Bone marrow (tissue), 2 donors: ENCODE measurements around the gene SOS2.

Source experiments
- DNase-seq, 2 donors: peaks; one replicate each; lab custom pipeline; 2025; lab: John Stamatoyannopoulos, UW

The SOS2 gene

DNA sequence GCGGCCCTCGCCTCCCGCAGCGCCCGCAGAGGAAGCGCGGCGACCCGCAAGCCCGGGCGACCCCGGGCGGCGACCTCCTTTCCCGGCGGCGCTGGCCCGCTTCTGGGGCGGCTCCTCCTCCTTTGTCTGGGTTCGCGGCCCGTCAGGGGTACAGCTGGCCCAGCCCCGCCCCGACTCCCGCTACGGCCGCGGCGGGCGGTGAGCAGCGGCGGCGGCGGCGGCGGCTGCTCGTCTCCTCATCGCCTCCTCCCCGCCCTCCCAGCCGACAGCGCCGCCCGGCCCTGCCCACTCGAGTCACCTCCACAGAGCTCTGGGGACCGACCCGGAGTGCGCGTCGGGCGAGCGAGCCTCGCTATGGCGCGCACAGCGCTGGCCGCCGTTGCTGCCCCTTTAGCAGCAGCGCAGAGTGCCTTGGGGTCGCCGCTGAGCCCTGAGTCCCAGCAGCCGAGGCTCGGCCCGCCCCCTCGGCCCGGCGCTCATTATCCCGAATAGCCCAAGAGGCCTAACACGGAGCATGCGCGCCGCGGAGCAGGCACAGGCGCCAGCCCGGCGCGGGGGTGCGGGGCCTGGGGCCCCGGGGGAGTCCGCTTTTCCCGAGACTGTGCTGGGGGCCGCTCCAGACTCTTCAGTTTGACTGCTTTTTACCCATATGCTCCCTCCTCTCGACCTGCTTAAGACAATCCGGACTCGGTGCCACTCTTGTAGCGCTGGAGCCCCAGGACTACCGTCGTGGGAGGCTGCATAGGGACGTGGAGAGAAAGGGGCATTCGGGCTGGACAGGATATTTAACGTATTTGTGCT lies at the start of gene SOS2:
TSS of gene SOS2 (minus strand) at position 104 of the 801 bp plus-strand sequence. CDS start 295 bp downstream, outside the sequence.
- peak; percentile 66 to 91 for DNase-seq

DNA sequence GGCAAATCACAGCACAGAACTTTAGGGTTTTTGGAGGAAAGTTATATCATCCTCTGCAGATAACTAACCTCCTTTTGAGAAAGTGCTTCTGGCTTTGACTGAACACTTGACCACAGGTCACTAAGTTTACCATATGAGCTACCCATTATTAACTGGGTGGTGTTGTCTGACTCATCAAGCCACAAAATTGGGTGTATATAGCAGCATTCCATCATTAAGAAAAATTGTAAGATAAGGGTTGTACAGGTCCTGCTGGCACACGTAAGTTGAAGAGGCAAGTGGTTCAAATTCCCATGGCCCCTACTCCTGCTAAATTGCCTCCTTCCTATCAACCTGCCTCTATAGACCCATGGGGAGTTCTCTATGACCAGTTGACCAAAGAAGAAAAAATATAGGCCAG lies 41.1 kb upstream of the SOS2 start:
- no peak for DNase-seq

DNA sequence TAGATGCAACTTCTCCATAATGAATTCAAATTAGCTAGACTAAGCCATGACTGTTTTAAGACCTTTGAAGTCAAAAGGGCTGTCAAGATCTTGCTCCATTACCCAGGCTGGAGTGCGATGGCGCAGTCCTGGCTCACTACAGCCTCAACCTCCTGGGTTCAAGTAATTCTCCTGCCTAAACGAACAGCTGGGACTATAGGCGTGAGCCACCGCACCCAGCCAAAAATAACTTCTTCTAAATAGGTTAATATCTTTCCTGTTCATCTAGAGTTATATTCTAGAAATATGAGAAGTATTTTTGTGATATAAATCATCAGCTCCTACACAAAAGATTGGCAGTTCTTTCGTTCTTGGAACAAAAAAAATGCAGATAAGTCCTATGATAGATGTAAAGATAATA lies 39.6 kb upstream of the SOS2 start:
- no peak for DNase-seq

DNA sequence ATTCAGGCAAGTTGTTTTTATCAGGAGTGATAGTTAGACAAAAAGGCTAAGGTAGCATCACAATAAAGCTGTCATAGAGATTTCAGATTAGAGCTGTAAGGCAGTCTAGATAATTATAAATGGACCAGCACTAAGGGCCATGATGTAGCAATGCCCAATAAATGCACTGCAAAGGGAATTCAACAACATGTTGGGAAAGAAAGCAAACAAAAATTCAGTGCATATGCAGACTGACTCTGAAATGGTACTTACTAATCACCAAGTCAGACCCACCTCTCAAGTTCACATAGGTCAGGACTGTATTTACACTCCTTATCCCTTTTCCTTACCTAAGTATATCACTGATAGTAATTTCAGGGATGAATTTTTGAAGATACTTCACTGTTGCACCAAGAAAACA lies 33.7 kb upstream of the SOS2 start:
- no peak for DNase-seq

DNA sequence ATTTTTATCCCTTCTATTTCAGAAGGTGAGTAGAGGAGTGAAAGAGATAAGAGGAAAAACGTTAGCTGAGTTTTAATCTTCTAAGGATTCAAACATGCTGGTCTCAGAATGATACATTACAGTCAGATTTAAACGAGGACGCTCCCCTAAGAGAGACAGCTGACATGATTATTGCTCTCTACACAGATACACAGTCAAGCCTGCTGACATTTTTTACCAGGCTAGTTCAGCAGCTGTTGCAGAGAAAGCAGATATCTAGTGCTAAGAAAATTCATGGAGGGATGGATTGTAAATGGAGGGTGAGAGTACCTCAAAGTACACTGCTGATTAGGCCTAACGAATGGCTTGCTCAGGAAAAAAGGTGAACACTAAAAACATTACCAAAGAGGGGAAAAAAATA lies 31.9 kb upstream of the SOS2 start:
- DNase-seq = no peak

DNA sequence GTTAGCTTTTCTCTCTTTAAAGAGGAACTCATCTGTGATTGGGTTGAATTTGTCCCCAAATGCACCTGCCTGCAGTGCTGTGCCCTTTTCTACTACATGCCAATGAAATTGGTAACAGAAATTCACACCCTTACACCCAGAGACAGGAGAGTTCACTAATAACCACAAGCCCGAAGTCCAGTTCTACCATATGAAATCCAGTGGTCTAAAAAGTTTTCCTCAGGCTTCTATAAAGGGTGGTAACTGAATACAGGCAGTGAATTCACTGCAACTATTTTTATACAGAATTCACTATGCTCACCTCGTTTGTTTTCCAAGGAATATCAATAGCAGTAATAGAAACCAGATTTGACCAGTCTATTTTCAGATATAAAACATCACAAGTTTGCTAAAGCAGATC lies 31.5 kb upstream of the SOS2 start:
- no peak for DNase-seq

DNA sequence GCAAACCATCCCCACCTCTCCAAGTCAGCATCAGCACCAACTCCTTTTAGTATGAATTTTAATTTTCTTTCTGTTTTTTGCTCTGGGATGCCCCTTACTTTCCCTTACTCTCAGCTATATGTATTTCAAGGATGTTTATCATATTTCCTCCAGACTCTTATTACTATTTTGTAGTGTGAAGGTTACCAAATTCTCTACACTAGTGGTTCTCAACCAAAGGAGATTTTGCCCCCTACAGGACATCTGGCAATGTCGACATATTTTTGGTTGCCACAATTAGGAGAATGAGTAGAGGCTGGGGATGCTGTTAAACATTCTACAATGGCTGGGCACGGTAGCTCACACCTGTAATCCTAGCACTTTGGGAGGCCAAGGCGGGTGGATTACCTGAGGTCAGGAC lies 29.1 kb upstream of the SOS2 start:
- DNase-seq = peak in 1 of 2 donors; percentile 11

DNA sequence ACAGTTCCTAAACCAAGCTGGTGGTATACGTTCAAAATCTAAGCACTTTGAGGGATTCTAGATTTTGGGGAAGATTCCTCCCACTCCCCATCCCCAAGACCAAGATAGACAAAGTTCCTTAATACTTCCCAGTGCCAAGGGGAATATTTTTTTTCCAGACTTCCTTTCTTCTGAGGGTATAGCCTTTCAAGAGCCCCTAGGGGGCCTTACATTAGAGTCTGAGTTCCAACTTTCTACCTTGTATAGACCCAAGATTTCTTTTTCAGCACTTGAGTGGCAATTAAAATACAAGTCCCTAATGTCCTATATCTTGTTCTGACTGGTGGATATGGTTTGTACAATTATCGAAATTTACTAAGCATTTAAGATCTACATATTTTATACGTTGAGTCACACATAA lies 28.7 kb upstream of the SOS2 start:
- no peak for DNase-seq

DNA sequence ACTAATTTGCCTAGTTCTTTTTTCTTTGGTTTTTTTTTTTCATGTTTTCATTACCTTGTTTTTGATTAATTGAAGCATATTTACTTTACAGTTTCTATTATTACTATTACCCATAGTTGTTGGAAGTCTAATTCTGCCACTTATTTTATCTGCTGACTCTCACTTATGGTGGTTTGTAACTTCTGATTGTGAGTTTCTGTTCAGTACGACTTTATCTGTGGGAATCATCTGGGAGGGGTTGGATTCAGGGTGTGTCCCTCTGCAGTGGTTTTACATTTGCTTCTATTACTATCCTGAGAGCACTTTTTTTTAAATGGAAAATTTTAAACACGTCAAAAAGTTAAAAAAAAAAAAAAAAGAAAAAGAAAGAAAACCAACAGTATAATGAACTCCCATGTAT lies 26.4 kb upstream of the SOS2 start:
- DNase-seq = no peak

DNA sequence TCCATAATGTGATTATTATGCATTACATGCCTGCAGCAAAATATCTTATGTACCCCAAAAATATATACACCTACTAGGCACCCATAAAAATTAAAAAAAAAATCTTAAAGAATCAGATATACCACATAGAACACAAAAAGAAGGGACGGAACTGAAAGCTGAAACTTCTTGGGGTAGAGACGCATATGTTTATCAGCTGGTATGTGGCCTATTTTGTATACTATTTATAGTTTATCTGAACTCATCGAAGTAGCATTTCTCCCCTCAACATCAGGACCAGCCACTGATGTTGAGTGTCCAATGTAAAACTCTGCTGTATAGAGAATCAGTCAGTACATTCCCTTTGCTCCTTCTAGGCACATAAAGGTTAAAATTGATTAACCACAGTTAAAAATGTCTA lies 22.9 kb upstream of the SOS2 start:
- no peak for DNase-seq

DNA sequence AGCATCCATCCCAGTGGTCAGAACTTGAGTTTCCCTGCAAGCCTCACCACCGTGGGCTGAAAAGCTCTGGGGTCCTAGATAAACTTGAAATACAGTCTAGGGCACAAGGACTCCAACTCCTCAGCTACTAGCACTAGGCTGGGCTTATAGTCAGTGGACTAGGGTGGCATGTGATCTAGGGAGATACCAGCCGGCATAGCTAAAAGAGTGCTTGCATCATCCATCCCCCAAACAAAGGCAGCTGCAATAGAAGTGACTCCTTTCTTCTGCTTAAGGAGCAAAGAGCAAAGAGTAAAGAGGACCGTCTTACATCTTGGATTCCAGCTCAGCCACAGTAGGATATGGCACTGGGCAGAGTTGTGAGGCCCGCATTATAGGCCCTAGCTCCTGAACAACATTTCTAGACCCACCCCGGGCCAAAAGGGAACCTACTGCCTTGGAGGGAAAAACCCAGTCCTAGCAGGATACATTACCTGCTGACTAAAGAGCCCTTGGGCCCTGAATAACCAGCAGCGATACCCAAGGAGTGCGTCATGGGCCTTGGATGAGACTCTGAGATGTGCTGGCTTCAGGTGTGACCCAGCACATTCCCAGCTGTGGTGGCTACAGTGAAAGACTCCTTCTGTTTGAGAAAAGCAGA lies 17.9 kb upstream of the SOS2 start:
- DNase-seq = no peak

DNA sequence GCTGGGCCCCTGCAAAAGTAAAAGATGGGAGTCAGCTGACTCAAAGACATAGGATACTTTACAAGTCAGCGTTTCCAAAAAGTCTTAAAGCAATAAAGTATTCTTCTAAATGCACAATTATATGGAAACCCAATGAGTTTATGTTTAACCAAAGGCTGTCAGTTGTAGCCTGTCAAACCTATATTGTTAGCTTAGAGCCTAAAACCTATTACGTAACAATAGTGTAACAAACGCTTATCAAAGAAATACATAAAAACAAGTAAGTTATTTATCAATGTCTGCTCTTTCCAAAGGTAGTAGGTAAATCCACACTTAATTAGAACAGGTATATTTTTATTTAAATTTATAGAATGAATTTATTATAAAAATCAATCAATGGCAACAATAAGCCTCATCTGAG lies 15.9 kb upstream of the SOS2 start:
- DNase-seq = no peak

DNA sequence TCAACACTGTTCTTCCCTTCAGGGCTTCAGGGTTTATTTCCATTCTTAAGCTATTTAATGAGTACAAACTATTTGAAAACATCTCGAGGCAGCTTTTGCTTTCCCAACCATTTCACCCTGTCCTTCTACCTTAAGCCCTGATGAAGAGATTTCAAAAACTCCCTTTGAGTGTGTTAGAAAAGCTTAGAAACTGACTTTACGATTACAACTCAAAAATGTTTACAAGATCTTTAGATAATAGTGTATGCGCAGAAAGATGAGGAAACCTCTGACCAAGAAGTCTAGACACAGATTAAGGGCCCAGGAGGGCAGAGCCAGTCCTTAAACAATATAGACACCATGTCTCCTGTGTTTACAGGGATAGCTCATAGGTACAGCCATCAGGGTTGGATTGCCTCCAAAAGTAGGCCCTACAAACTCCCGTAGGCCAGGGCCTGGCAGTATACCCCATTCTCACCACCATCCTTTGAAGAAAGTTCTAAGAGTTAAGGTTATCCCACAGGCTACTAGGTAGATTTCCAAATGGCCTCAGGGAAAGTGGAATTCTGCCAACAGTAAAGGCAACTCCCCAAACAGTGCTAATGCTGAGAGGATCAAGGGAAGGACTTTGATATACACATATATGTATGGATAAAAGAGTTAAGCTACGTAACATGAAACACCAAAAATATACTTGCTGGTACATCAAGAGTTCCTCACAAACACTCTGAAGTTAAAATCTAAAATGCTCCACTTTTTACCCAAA lies 11.4 kb upstream of the SOS2 start:
- DNase-seq = no peak

DNA sequence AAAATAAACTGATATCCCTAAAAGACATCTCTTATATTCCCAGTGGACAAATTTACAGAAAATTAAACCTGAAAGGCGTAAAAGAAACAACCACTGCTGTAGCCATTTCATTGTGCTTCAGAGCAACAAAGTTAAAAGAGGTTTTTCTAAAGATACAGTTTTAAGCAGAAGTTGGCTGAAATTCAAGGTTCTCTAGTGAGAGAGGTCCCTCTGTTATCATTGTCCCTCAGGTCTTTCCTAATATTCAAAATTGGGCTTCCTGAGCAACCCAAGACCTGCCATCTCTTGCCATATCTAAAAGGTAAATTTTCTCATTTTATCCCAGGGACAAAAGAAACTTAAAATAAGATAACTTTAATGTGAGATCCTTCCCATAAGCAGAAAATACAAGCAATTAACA lies 10.7 kb upstream of the SOS2 start:
- no peak for DNase-seq

DNA sequence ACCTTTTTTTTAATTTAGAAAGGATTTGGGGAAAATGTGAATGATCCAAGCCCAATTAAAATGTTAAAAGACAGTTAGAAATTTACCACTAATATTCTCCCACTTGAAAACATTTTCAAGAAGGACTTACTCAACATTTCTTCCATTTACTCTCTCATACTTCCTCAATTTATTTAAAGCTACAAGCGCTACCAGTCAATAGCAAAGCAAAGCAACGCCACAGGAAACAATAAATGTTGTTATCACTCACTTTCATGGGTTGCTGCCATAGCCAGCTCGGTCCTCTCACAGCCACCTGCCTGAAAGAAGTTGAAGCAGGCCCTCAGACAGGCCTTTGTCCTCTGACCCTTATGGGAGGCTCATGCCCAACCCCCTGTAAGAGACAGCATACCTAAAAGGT lies 6.0 kb upstream of the SOS2 start:
- DNase-seq = peak in 1 of 2 donors; percentile 49

DNA sequence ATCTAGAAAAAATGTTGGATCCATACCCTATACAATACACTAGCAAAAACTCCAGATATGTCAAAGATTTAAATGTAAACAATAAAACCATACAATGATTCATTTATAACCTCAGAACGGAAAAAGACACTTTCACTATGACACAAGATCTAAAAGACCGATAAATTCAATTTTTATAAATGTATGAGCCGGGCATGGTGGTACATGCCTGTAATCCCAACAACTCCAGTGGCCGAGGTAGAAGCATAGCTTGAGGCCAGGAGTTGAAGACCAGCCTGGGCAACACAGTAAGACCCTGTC lies 2.5 kb upstream of the SOS2 start:
- no peak for DNase-seq

DNA sequence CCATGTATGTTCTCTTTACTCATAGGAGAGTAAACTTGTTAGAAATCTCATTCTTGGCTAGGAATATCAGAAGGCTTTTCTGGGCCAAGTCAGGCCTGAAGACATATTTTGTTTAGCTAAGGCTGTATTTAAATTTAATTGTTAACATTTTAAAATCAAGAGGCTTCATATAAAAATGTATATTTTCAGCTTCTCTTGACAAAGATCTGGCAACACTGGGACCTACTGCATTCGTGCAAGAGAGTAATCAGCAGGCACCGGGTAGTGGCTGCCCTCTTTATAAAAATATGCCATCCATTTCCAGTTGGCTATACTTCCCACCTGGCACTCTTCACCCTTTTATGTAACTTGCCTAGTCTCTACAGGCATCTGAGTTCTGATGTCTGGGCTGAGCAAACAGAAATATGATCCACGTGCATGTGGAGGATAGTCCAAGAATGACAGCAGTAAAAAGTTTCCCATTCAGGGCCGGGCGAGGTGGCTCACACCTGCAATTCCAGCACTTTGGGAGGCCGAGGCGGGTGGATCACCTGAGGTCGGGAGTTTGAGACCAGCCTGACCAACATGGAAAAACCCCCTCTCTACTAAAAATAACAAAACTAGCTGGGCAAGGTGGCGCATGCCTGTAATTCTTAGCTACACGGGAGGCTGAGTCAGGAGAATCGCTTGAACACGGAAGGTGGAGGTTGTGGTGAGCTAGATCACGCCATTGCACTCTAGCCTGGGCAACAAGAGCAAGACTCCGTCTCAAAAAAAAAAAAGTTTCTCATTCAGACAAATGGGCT lies 2.0 kb upstream of the SOS2 start:
- no peak for DNase-seq

DNA sequence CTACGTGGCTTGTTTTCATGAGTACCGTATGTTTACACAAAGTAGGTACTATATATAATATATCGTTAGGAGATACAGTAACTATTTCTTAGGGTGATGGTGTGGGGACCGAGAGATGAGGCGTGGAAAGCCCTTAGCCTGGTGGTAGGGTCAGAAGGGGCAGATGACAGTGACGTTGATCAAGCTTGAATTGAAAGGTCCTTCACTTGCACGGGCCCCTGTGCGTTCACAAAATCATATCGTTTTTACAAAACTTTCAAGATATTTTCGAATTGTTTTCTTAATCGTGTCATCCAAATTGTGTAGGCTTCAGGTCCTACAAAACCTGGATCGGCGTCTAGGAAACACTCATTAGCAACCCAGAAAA lies 881 bp upstream of the SOS2 start:
- DNase-seq = no peak

DNA sequence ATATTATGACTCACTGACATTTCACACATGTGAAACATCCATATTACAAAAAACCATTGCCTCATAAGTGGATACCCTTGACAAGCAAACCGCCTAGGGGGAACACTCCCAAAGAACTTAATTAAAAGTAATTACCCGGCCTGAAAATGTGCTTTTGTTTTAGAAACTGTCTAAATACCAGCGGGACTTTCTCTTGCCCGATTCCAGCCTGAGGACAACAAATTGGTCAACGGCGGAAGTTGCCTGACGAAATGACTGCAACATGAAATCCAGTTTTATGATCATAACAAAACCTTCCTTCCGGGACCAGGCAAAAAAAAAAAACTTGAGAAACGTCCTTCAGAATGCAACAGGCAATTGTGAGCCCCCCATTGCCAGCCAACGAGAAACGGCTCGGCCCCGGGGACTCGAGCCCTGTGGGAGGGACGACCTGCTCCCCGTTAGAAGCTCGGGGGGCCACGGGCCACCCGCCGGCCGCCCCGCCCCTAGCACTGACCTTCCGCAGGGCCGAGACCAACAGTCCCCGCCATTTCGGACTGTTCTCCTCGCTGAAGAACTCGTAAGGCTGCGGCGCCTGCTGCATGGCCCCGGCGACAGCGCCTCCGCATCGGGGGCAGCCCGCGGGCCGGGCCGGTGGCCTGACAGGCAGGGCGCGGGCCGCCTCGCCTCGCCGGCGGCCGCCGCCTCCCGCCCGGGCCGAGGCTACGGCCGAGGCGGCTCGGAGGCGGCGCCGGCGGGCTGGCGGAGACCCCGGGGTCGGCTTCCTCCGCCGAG lies 490 bp downstream of the SOS2 start:
- DNase-seq = peak; percentile 27 to 41

DNA sequence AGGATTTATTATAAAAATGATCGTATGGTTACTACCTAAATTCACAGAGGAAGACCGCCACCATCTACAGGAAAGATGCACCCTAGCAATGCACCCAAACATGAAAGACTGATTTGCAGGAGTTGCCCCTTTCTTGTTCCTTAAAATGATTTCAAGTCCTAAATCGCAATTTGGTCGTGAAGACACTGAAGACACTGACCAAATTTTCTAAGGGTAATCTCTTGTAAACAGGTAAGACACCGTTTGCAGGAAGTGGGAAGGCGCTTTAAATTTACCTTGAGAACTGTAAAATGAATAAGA lies 1.0 kb downstream of the SOS2 start:
- peak in 1 of 2 donors; percentile 27 for DNase-seq

DNA sequence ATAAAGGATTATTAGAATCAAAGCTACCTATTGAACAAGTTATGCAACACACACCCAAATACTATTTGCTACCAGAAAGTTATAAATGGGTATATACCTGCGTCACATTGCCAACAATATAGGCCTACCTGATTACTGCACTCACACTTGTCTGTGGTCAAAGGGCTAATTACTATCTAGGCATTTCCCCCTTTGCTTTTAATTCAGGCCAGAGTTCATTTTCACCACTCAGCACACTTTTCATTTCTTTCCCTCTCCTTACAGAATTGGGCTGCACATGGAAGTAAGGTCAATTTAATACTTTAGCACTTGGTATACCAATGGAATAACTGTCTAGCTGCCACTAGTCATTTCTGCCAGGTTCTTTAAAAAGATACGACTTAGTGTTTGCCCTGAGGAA lies 1.7 kb downstream of the SOS2 start:
- no peak for DNase-seq

DNA sequence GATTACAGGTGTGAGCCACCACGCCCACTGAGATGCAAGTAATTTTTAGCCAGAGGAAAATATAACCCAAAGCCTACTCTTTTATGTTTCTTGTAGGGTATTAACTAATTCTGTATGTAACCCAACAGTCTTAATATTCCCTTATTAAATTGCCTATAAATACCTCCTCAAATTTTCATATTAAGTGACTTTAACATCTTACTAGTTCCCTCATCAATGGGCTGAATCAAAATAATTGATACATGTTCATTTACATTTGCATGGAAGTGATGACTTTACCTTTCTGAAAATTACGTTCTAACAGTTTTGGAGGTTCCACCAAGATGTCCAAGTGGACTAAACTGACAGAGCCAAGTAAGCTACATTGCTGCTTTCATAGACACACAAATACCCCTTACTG lies 3.1 kb downstream of the SOS2 start:
- no peak for DNase-seq
